ENCODE data around the gene MDGA2. TPM values are rescaled to one million over a fixed set of nuclear protein-coding genes. Genes with fewer than 3 reads are reported as not detected.

MDGA2 gene
- total and polyA plus RNA-seq, 2 donors (not counting 1 experiment from before 2014, with no cell fraction given) = not detected

- Histone ChIP-seq H4K20me1 (ENCODE audit: control insufficient read depth, extremely low read depth, insufficient read depth, low read length) (no peaks in the 10 kb centered on the region), H3K4me2 (ENCODE audit: extremely low read depth, insufficient read depth, low read length) (no peak overlapping the region), H2AFZ (ENCODE audit: low read length) (no peak overlapping the region), H3K27me3 (ENCODE audit: control insufficient read depth, insufficient read depth, low read length) (no peaks in the 10 kb centered on the region), H3K36me3 (ENCODE audit: control insufficient read depth, insufficient read depth, low read length) (no peaks in the 10 kb centered on the region), H3K79me2 (ENCODE audit: control insufficient read depth, insufficient read depth, low read length) (no peaks in the 10 kb centered on the region), H3K9ac (ENCODE audit: insufficient read depth, low read length) (no peak overlapping the region), H3K4me3 (replicated peaks in 1 of 4; ENCODE audit: control extremely low read depth in 1 of 4, insufficient read depth in 1 of 4, low read depth in 3 of 4, low read length in 4 of 4) (no peak overlapping the region), H3K27ac (ENCODE audit: insufficient read depth, low read length) (no peak overlapping the region), H3K9me3 (ENCODE audit: control insufficient read depth, insufficient read depth, low read depth, low read length) (no peaks in the 10 kb centered on the region), H3K4me1 (ENCODE audit: control insufficient read depth, extremely low read depth, insufficient read depth, low read length) (no peaks in the 10 kb centered on the region)
- no peak for DNase-seq (ENCODE audit: low read depth in 2 of 2)
- no peak for TF ChIP-seq CTCF (conservative IDR thresholded peaks at IDR 0.05 in 1 of 2, IDR thresholded peaks at IDR 0.05 in 1 of 2; ENCODE audit: low read depth in 1 of 2, low read length in 2 of 2)
- TF ChIP-seq EZH2 (IDR thresholded peaks at IDR 0.05; ENCODE audit: low read length, missing control alignments) = no peak
Observed at GRCh38 chr14:47012533-47013280, 662.7 kb downstream of the MDGA2 start.

- Histone ChIP-seq H3K9ac (ENCODE audit: insufficient read depth, low read length) (no peak overlapping the region), H4K20me1 (ENCODE audit: control insufficient read depth, extremely low read depth, insufficient read depth, low read length) (no peaks in the 10 kb centered on the region), H3K4me3 (replicated peaks in 1 of 4; ENCODE audit: control extremely low read depth in 1 of 4, insufficient read depth in 1 of 4, low read depth in 3 of 4, low read length in 4 of 4) (no peak overlapping the region), H3K4me1 (ENCODE audit: control insufficient read depth, extremely low read depth, insufficient read depth, low read length) (no peaks in the 10 kb centered on the region), H3K79me2 (ENCODE audit: control insufficient read depth, insufficient read depth, low read length) (no peaks in the 10 kb centered on the region), H2AFZ (ENCODE audit: low read length) (no peak overlapping the region), H3K27ac (ENCODE audit: insufficient read depth, low read length) (no peak overlapping the region), H3K36me3 (ENCODE audit: control insufficient read depth, insufficient read depth, low read length) (no peaks in the 10 kb centered on the region), H3K9me3 (ENCODE audit: control insufficient read depth, insufficient read depth, low read depth, low read length) (no peaks in the 10 kb centered on the region), H3K4me2 (ENCODE audit: extremely low read depth, insufficient read depth, low read length) (no peak overlapping the region), H3K27me3 (ENCODE audit: control insufficient read depth, insufficient read depth, low read length) (no peaks in the 10 kb centered on the region)
- DNase-seq (ENCODE audit: low read depth in 2 of 2) = no peak
- TF ChIP-seq CTCF (conservative IDR thresholded peaks at IDR 0.05 in 1 of 2, IDR thresholded peaks at IDR 0.05 in 1 of 2; ENCODE audit: low read depth in 1 of 2, low read length in 2 of 2) (no peak), EZH2 (IDR thresholded peaks at IDR 0.05; ENCODE audit: low read length, missing control alignments) (no peak)
Observed at GRCh38 chr14:47009615-47010014, 665.8 kb downstream of the MDGA2 start.

- no peak overlapping the region for H3K4me2 ChIP-seq (ENCODE audit: extremely low read depth, insufficient read depth, low read length)
- H3K36me3 ChIP-seq (ENCODE audit: control insufficient read depth, insufficient read depth, low read length) = no peaks in the 10 kb centered on the region
- H3K79me2 ChIP-seq (ENCODE audit: control insufficient read depth, insufficient read depth, low read length) = no peaks in the 10 kb centered on the region
- H2AFZ ChIP-seq (ENCODE audit: low read length) = no peak overlapping the region
- no peak overlapping the region for H3K4me3 ChIP-seq (replicated peaks in 1 of 4; ENCODE audit: control extremely low read depth in 1 of 4, insufficient read depth in 1 of 4, low read depth in 3 of 4, low read length in 4 of 4)
- no peaks in the 10 kb centered on the region for H3K9me3 ChIP-seq (ENCODE audit: control insufficient read depth, insufficient read depth, low read depth, low read length)
- no peaks in the 10 kb centered on the region for H3K4me1 ChIP-seq (ENCODE audit: control insufficient read depth, extremely low read depth, insufficient read depth, low read length)
- no peaks in the 10 kb centered on the region for H4K20me1 ChIP-seq (ENCODE audit: control insufficient read depth, extremely low read depth, insufficient read depth, low read length)
- no peak for DNase-seq (ENCODE audit: low read depth in 2 of 2)
- no peak overlapping the region for H3K9ac ChIP-seq (ENCODE audit: insufficient read depth, low read length)
- TF ChIP-seq EZH2 (IDR thresholded peaks at IDR 0.05; ENCODE audit: low read length, missing control alignments) (no peak), CTCF (conservative IDR thresholded peaks at IDR 0.05 in 1 of 2, IDR thresholded peaks at IDR 0.05 in 1 of 2; ENCODE audit: low read depth in 1 of 2, low read length in 2 of 2) (no peak)
- H3K27ac ChIP-seq (ENCODE audit: insufficient read depth, low read length) = no peak overlapping the region
- no peaks in the 10 kb centered on the region for H3K27me3 ChIP-seq (ENCODE audit: control insufficient read depth, insufficient read depth, low read length)
Observed at GRCh38 chr14:47008732-47009131, 666.7 kb downstream of the MDGA2 start.
